Loucy (cell line): ENCODE data around the gene HPSE.

Experiments
- EZH2phosphoT487 ChIP-seq: fragments of 200-600 bp; IDR thresholded peaks from 2 replicates; pipeline ENCODE4 v1.6.1; 2018; ENCODE audit warnings: antibody characterized with exemption, mild to moderate bottlenecking, moderate library complexity, borderline replicate concordance
- TF ChIP-seq, protein P1 (sequence below): fragments of 200-600 bp; sonication (generic); conservative IDR thresholded peaks from 2 replicates; pipeline ENCODE4 v1.5.1; 2014; ENCODE audit warnings: mild to moderate bottlenecking, antibody characterized with exemption, low read length

DNA sequence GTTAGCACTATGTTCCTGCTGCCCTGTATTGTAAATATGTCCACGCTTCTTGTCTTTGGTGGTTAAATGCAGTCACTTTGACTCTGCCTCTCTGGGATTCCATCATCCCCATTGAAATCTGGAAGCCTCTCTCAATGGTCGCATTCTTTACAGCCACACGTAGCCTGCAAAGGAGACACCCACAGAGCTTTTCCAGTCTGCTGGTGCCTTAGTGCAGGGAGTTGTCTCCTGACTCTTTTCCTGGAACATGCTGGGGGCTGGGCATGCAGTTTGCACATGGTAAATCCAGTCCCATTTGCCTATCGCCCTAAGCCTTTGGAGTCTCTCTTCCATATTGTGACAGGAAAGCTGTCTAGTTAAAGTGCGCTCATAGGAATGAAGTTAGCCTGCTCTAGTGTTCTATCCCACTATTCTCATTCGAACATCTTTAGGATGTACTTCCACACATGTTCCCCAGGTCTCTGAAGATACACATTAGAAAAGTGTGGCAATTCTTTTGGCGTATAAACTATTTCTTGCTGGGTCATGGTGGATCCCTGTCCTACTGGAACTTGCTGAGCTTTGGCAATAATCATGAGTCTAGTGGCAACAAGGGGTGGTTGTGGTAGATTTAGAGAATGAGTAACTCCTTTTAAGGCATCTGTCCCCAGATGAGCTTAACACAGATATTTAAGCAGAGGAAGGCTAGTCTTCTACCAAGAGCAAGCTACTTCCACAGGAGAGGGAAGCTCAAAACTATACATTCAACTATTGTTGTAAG lies 83.8 kb downstream of the HPSE start:
- TF ChIP-seq, protein P1, sequence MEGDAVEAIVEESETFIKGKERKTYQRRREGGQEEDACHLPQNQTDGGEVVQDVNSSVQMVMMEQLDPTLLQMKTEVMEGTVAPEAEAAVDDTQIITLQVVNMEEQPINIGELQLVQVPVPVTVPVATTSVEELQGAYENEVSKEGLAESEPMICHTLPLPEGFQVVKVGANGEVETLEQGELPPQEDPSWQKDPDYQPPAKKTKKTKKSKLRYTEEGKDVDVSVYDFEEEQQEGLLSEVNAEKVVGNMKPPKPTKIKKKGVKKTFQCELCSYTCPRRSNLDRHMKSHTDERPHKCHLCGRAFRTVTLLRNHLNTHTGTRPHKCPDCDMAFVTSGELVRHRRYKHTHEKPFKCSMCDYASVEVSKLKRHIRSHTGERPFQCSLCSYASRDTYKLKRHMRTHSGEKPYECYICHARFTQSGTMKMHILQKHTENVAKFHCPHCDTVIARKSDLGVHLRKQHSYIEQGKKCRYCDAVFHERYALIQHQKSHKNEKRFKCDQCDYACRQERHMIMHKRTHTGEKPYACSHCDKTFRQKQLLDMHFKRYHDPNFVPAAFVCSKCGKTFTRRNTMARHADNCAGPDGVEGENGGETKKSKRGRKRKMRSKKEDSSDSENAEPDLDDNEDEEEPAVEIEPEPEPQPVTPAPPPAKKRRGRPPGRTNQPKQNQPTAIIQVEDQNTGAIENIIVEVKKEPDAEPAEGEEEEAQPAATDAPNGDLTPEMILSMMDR = no peak
- no peak for TF ChIP-seq EZH2phosphoT487
